Measurements from ENCODE around the gene HSD11B2. TPM values are rescaled to one million over a fixed set of nuclear protein-coding genes. Genes with fewer than 3 reads are reported as not detected.

Gene HSD11B2
- total RNA-seq, 1 donor from 2014 or later = 6.0 TPM

- no peak overlapping the region for H3K27ac Mint-ChIP-seq (ENCODE audit: unreplicated experiment)
- no peak for TF ChIP-seq CTCF (IDR thresholded peaks at IDR 0.05; ENCODE audit: partially characterized antibody, unreplicated experiment)
- DNase-seq = no peak
- peaks cover 3% of the 10 kb centered on the region for H3K9me3 Mint-ChIP-seq (ENCODE audit: unreplicated experiment)
- no peaks in the 10 kb centered on the region for H3K36me3 Mint-ChIP-seq (ENCODE audit: unreplicated experiment)
- H3K27me3 Mint-ChIP-seq (ENCODE audit: unreplicated experiment) = peaks cover 2% of the 10 kb centered on the region
- peaks cover 24% of the 10 kb centered on the region for H3K4me1 Mint-ChIP-seq (ENCODE audit: low read depth, unreplicated experiment)
- H3K4me3 Mint-ChIP-seq (ENCODE audit: unreplicated experiment) = no peak overlapping the region
These were observed 31.3 kb downstream of the HSD11B2 start for GRCh38 chr16:67462279-67462655.

GRCh38 chr16:67463059-67463458 is 32.1 kb downstream of the HSD11B2 start:
- no peak for DNase-seq
- Mint-ChIP-seq H3K9me3 (ENCODE audit: unreplicated experiment) (peaks cover 3% of the 10 kb centered on the region), H3K27ac (ENCODE audit: unreplicated experiment) (no peak overlapping the region), H3K27me3 (ENCODE audit: unreplicated experiment) (peaks cover 2% of the 10 kb centered on the region), H3K4me3 (ENCODE audit: unreplicated experiment) (no peak overlapping the region), H3K4me1 (ENCODE audit: low read depth, unreplicated experiment) (peaks cover 23% of the 10 kb centered on the region), H3K36me3 (ENCODE audit: unreplicated experiment) (no peaks in the 10 kb centered on the region)
- TF ChIP-seq CTCF (IDR thresholded peaks at IDR 0.05; ENCODE audit: partially characterized antibody, unreplicated experiment) = no peak

GRCh38 chr16:67463691-67464090 is 32.8 kb downstream of the HSD11B2 start:
- Mint-ChIP-seq H3K36me3 (ENCODE audit: unreplicated experiment) (no peaks in the 10 kb centered on the region), H3K27me3 (ENCODE audit: unreplicated experiment) (peaks cover 2% of the 10 kb centered on the region), H3K9me3 (ENCODE audit: unreplicated experiment) (peaks cover 3% of the 10 kb centered on the region), H3K27ac (ENCODE audit: unreplicated experiment) (no peak overlapping the region), H3K4me1 (ENCODE audit: low read depth, unreplicated experiment) (peaks cover 21% of the 10 kb centered on the region), H3K4me3 (ENCODE audit: unreplicated experiment) (no peak overlapping the region)
- TF ChIP-seq CTCF (IDR thresholded peaks at IDR 0.05; ENCODE audit: partially characterized antibody, unreplicated experiment) = no peak
- DNase-seq = no peak

DNA sequence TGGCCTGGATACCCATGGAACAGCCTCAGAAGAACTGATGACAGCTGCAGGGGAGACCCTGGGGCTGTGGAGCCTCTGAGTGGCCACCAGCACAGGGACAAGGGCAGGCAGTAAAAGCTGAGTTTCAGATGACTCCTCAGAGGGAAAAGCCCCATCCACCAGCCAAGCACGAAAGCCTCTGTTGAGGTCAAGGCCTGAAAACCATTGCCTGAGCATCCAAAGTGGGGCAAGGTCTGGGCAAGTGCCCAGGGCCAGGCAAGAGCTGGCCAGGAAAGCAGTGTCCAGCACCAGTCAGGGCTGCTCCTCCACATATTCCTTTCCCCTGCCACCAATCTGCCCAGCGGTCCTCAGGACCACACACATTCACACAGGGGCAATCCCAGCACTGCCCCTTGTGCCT is 33.6 kb downstream of the HSD11B2 start:
- Mint-ChIP-seq H3K27ac (ENCODE audit: unreplicated experiment) (no peak overlapping the region), H3K36me3 (ENCODE audit: unreplicated experiment) (no peaks in the 10 kb centered on the region), H3K4me1 (ENCODE audit: low read depth, unreplicated experiment) (peaks cover 19% of the 10 kb centered on the region), H3K9me3 (ENCODE audit: unreplicated experiment) (peaks cover 3% of the 10 kb centered on the region), H3K27me3 (ENCODE audit: unreplicated experiment) (peaks cover 2% of the 10 kb centered on the region), H3K4me3 (ENCODE audit: unreplicated experiment) (no peak overlapping the region)
- TF ChIP-seq CTCF (IDR thresholded peaks at IDR 0.05; ENCODE audit: partially characterized antibody, unreplicated experiment) = no peak
- no peak for DNase-seq

GRCh38 chr16:67466581-67466980 is 35.7 kb downstream of the HSD11B2 start:
- Mint-ChIP-seq H3K27me3 (ENCODE audit: unreplicated experiment) (peaks cover 2% of the 10 kb centered on the region), H3K36me3 (ENCODE audit: unreplicated experiment) (no peaks in the 10 kb centered on the region), H3K4me1 (ENCODE audit: low read depth, unreplicated experiment) (peaks cover 5% of the 10 kb centered on the region), H3K4me3 (ENCODE audit: unreplicated experiment) (no peak overlapping the region), H3K9me3 (ENCODE audit: unreplicated experiment) (peaks cover 2% of the 10 kb centered on the region), H3K27ac (ENCODE audit: unreplicated experiment) (no peak overlapping the region)
- DNase-seq = no peak
- TF ChIP-seq CTCF (IDR thresholded peaks at IDR 0.05; ENCODE audit: partially characterized antibody, unreplicated experiment) = no peak

All from glutamatergic neuron (in vitro differentiated cells).